Muscle layer of duodenum (tissue), 2 donors: ENCODE results near the gene B3GNT8.
"Not testable (repeated sequence)": the region's sequence is repeated elsewhere in the genome, so short reads cannot be mapped to it uniquely, and the experiment has no call there.

ENCODE experiments used
- H3K27ac ChIP-seq: one replicate; pipeline ENCODE4 v1.7.0; 2013; ENCODE audit warnings: mild to moderate bottlenecking, low read length
- H3K27me3 ChIP-seq: one replicate; pipeline ENCODE4 v1.7.0; 2013; ENCODE audit warnings: low read depth, mild to moderate bottlenecking, control low read depth, low read length
- H3K36me3 ChIP-seq, 2 donors: one replicate each; pipeline ENCODE4 v1.7.0; 2013; ENCODE audit warnings: low read length in 2 of 2, control low read depth in 1 of 2, mild to moderate bottlenecking in 1 of 2; ENCODE audit not compliant: insufficient read depth in 2 of 2, control insufficient read depth in 1 of 2
- H3K4me1 ChIP-seq, 2 donors: one replicate each; pipeline ENCODE4 v1.7.0; 2013; ENCODE audit warnings: low read length in 2 of 2, mild to moderate bottlenecking in 2 of 2, control low read depth in 1 of 2, moderate library complexity in 1 of 2; ENCODE audit not compliant: insufficient read depth in 2 of 2, control insufficient read depth in 1 of 2
- H3K4me3 ChIP-seq, 2 donors: one replicate each; pipeline ENCODE4 v1.7.0; 2013; ENCODE audit warnings: low read length in 2 of 2, low read depth in 1 of 2, mild to moderate bottlenecking in 1 of 2
- H3K9me3 ChIP-seq, 2 donors: one replicate each; pipeline ENCODE4 v1.7.0; 2013; ENCODE audit warnings: low read length in 2 of 2, control low read depth in 1 of 2, mild to moderate bottlenecking in 1 of 2; ENCODE audit not compliant: control insufficient read depth in 1 of 2
- donor health status: healthy.

The B3GNT8 gene, protein sequence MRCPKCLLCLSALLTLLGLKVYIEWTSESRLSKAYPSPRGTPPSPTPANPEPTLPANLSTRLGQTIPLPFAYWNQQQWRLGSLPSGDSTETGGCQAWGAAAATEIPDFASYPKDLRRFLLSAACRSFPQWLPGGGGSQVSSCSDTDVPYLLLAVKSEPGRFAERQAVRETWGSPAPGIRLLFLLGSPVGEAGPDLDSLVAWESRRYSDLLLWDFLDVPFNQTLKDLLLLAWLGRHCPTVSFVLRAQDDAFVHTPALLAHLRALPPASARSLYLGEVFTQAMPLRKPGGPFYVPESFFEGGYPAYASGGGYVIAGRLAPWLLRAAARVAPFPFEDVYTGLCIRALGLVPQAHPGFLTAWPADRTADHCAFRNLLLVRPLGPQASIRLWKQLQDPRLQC

GRCh38 chr19:41426952-41427646, at the start of gene B3GNT8:
TSS of gene B3GNT8 (minus strand) at chr19:41427374. CDS start at chr19:41426778, 596 bp downstream.
- Histone ChIP-seq H3K36me3 (peaks cover 17 to 48% of the 10 kb centered on the region in 2 donors), H3K4me3 (peak within 1 kb of the TSS; percentile 78 to 94), H3K27ac (peak within 1 kb of the TSS; percentile 97), H3K27me3 (no peaks in the 10 kb centered on the region), H3K9me3 (no peaks in the 10 kb centered on the region), H3K4me1 (peaks cover 8 to 38% of the 10 kb centered on the region in 2 donors)

GRCh38 chr19:41476583-41476982, 49.4 kb upstream of the B3GNT8 start:
- H3K27me3 ChIP-seq, result peaks cover 5% of the 10 kb centered on the region
- no peaks in the 10 kb centered on the region for H3K4me1 ChIP-seq
- H3K4me3 ChIP-seq, result no peak overlapping the region
- no peaks in the 10 kb centered on the region for H3K36me3 ChIP-seq
- H3K27ac ChIP-seq, result no peak overlapping the region
- peaks cover 0 to 3% of the 10 kb centered on the region in 2 donors for H3K9me3 ChIP-seq

DNA sequence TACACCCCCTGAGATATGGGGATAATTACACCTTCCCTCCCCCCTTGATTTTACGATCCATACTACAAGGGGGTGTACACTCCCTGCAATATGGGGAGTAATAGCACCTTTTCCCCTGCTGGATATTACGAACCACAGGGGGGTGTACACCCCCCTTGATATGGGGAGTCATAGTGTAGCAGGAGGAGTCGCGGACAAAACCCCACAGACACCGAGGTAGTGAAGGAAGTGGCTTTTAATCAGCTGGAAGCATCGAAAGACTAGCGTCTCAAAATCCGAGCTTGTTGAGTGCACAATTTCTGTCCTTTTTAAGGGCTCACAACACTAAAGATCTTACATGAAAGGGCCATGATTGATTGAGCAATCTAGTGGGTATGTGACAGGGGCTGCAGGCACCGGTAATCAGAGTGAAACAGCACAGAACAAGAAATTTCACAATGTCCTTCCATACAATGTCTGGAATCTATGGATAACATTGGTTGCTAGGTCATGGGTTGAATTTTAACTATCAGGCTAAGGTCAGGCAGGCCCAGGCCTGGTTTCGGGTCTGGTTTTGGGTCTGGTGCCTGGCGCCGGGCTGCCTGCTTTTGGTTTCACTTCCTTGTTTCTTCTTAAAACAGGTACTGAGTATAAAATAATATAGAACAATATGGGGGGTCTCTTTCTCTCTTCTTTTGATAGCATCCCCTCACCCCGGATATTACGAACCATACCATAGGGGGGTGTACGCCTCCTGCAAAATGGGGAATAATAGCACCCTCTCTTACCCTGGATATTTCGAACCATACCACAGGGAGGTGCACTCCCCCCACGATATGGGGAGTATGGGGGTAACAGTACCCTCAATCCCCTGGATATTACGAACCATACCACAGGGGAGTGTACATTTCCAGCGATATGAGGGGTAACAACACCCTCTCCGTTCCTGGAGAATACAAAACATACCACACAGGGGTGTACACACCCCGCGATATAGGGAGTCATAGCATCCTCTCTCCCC, 36.4 kb upstream of the B3GNT8 start:
- H3K4me1 ChIP-seq, H3K36me3 ChIP-seq, H3K27ac ChIP-seq, H3K4me3 ChIP-seq, H3K9me3 ChIP-seq: not testable (repeated sequence)
- H3K27me3 ChIP-seq, result peaks cover 11% of the 10 kb centered on the region

GRCh38 chr19:41462497-41462896, 35.3 kb upstream of the B3GNT8 start:
- peaks cover 11% of the 10 kb centered on the region for H3K27me3 ChIP-seq
- no peaks in the 10 kb centered on the region for H3K9me3 ChIP-seq
- no peak overlapping the region for H3K4me3 ChIP-seq
- H3K36me3 ChIP-seq, result no peaks in the 10 kb centered on the region
- H3K4me1 ChIP-seq, result no peaks in the 10 kb centered on the region
- H3K27ac ChIP-seq, result no peak overlapping the region

- Histone ChIP-seq H3K27me3 (peaks cover 7% of the 10 kb centered on the region), H3K4me1 (no peaks in the 10 kb centered on the region), H3K36me3 (no peaks in the 10 kb centered on the region), H3K4me3 (no peak overlapping the region), H3K27ac (no peak overlapping the region), H3K9me3 (no peaks in the 10 kb centered on the region)
These were observed 30.1 kb upstream of the B3GNT8 start for GRCh38 chr19:41457241-41457640.

GRCh38 chr19:41456342-41456918, 29.3 kb upstream of the B3GNT8 start:
- Histone ChIP-seq H3K4me1 (no peaks in the 10 kb centered on the region), H3K27ac (no peak overlapping the region), H3K27me3 (peaks cover 6% of the 10 kb centered on the region), H3K4me3 (no peak overlapping the region), H3K36me3 (no peaks in the 10 kb centered on the region), H3K9me3 (no peaks in the 10 kb centered on the region)

DNA sequence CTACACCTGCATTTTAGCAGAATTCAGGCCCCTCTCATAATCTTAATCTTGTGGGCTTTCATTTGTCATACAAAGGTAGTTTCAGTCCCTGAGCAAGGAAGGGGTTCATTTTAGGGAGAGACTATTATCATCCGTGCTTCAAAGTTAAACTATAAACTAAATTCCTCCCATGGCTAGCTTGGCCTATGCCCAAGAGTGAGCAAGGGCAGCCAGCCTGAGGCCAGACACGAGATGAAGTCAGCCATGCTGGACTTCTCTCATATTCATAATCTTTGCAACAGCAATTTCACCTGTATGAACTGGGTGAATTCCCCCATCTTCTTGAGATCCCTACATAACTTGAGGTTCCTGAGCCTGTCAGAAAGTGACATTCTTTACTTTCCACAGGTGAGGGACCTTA, 28.8 kb upstream of the B3GNT8 start:
- Histone ChIP-seq H3K27me3 (peaks cover 1% of the 10 kb centered on the region), H3K9me3 (no peaks in the 10 kb centered on the region), H3K4me1 (no peaks in the 10 kb centered on the region), H3K27ac (no peak overlapping the region), H3K36me3 (no peaks in the 10 kb centered on the region), H3K4me3 (no peak overlapping the region)

DNA sequence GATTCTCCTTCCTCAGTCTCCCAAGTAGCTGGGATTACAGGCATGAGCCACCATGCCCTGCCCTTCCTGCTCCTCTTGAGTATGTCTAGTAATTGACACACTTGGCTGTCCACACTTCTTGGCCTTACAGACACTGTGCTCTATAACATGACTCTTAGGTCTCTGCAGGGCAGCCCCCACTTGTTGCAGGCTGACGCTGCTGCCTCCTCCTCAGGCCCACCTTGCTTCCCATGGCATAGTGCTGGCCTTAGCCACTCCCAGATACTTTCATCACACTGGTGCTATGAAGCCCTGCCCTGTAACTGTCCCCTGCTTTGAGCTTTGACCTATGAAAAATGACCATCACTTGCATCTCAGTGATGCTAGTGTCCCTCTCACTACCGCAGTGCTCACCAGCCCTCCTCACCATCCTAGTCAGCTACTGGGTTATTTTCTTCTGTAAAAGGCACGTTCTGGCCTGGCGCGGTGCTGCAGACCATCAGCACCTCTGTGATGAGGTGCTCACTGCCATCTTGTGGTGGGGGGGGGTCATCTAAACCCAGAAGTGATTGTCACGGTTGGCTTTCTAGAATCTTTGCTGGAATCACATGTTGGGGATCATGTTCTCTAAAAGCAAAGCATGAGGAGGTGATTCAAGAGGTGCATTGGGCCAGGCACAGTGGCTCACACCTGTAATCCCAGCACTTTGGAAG, 25.6 kb upstream of the B3GNT8 start:
- H3K27ac ChIP-seq, result no peak overlapping the region
- no peaks in the 10 kb centered on the region for H3K4me1 ChIP-seq
- H3K9me3 ChIP-seq, result no peaks in the 10 kb centered on the region
- H3K27me3 ChIP-seq, result no peaks in the 10 kb centered on the region
- H3K4me3 ChIP-seq, result no peak overlapping the region
- H3K36me3 ChIP-seq, result no peaks in the 10 kb centered on the region

GRCh38 chr19:41449865-41450178, 22.6 kb upstream of the B3GNT8 start:
- H3K4me3 ChIP-seq, result no peak overlapping the region
- no peaks in the 10 kb centered on the region for H3K27me3 ChIP-seq
- no peak overlapping the region for H3K27ac ChIP-seq
- H3K4me1 ChIP-seq, result no peaks in the 10 kb centered on the region
- no peaks in the 10 kb centered on the region for H3K9me3 ChIP-seq
- no peaks in the 10 kb centered on the region for H3K36me3 ChIP-seq

- peak overlapping the region in 1 of 2 donors; percentile 40 for H3K4me3 ChIP-seq
- no peak overlapping the region for H3K27ac ChIP-seq
- no peaks in the 10 kb centered on the region for H3K9me3 ChIP-seq
- no peaks in the 10 kb centered on the region for H3K27me3 ChIP-seq
- H3K36me3 ChIP-seq, result no peaks in the 10 kb centered on the region
- no peaks in the 10 kb centered on the region for H3K4me1 ChIP-seq
These were observed 22.1 kb upstream of the B3GNT8 start for GRCh38 chr19:41449079-41449864.
